Spinal cord (tissue), 10 donors: ENCODE results near the gene NEDD4L. TPM values are rescaled to one million over a fixed set of nuclear protein-coding genes. Genes with fewer than 3 reads are reported as not detected.
A peak's percentile ranks its signal among the peaks of the same experiment; 100 is the strongest.

Experiments
- DNase-seq, 6 donors: peaks; one replicate each; pipeline versions ENCODE4 v3.0.0 to v3.0.0-alpha.2; 2013 to 2015; ENCODE audit warnings: low spot score in 6 of 6, low read depth in 4 of 6
- H3K27ac ChIP-seq: one replicate; pipeline ENCODE4 v1.5.1; 2013; ENCODE audit warnings: low read depth, low read length, control low read depth
- H3K27me3 ChIP-seq: one replicate; pipeline ENCODE4 v1.6.1; 2013; ENCODE audit warnings: low read length; ENCODE audit not compliant: control insufficient read depth, insufficient read depth
- H3K36me3 ChIP-seq: one replicate; pipeline ENCODE4 v1.6.1; 2013; ENCODE audit warnings: low read length; ENCODE audit not compliant: control insufficient read depth, insufficient read depth
- H3K4me1 ChIP-seq: one replicate; pipeline ENCODE4 v1.6.1; 2013; ENCODE audit warnings: low read length; ENCODE audit not compliant: control insufficient read depth, insufficient read depth
- H3K4me3 ChIP-seq: one replicate; pipeline ENCODE4 v1.5.1; 2013; ENCODE audit warnings: low read depth, low read length, control low read depth
- H3K9me3 ChIP-seq: one replicate; pipeline ENCODE4 v1.6.1; 2013; ENCODE audit warnings: low read length; ENCODE audit not compliant: control insufficient read depth, insufficient read depth
- WGBS: methylation state at CpG from one replicate; pipeline ENCODE4 v1.1.5; 2013; ENCODE audit warnings: missing lambda C conversion rate; ENCODE audit not compliant: insufficient coverage; 5-methylcytosine and 5-hydroxymethylcytosine counted together
- polyA plus RNA-seq, 2 donors: library from polyadenylated mRNA; unstranded; fragments of 120-200 nt; gene quantifications; one replicate each; pipeline ENCODE4 v1.2.1, GENCODE V29; 2013; ENCODE audit not compliant: insufficient read length in 2 of 2
- total RNA-seq, 2 donors: library from RNA; depleted of rRNA in 1 of 2; stranded (reverse); fragments of 120-200 nt in 1 of 2; fragments of >200 nt in 1 of 2; gene quantifications; one replicate each; pipeline versions ENCODE4 v1.2.3 to v1.2.4, GENCODE V29; 2013 to 2014
- donor health status: healthy.

Gene NEDD4L
- total and polyA plus RNA-seq, 4 donors = 33.8 to 51.7 (median 49.7) TPM

- Histone ChIP-seq H3K36me3 (peaks cover 31% of the 10 kb centered on the region), H3K27me3 (no peaks in the 10 kb centered on the region), H3K9me3 (no peaks in the 10 kb centered on the region), H3K4me1 (peaks cover 13% of the 10 kb centered on the region), H3K4me3 (no peak overlapping the region), H3K27ac (no peak overlapping the region)
- 94% methylated on average over 14 of the region's 14 CpGs for WGBS
- DNase-seq = no peak
Observed at GRCh38 chr18:58388736-58389135, 344.7 kb downstream of the NEDD4L start.

GRCh38 chr18:58389745-58390144 is 345.7 kb downstream of the NEDD4L start:
- Histone ChIP-seq H3K4me3 (no peak overlapping the region), H3K27me3 (no peaks in the 10 kb centered on the region), H3K36me3 (peaks cover 31% of the 10 kb centered on the region), H3K27ac (no peak overlapping the region), H3K4me1 (peaks cover 13% of the 10 kb centered on the region), H3K9me3 (no peaks in the 10 kb centered on the region)
- no peak for DNase-seq
- 100% methylated on average over 2 of the region's 2 CpGs for WGBS

- Histone ChIP-seq H3K4me3 (no peak overlapping the region), H3K4me1 (peaks cover 13% of the 10 kb centered on the region), H3K27me3 (no peaks in the 10 kb centered on the region), H3K9me3 (no peaks in the 10 kb centered on the region), H3K27ac (no peak overlapping the region), H3K36me3 (peaks cover 29% of the 10 kb centered on the region)
- 97% methylated on average over 8 of the region's 9 CpGs for WGBS
- no peak for DNase-seq
Observed at GRCh38 chr18:58390399-58390798, 346.4 kb downstream of the NEDD4L start.

GRCh38 chr18:58391231-58391825 is 347.3 kb downstream of the NEDD4L start:
- peak in 2 of 6 donors; percentile 51 to 52 for DNase-seq
- H3K4me3 ChIP-seq = no peak overlapping the region
- H3K36me3 ChIP-seq = peaks cover 27% of the 10 kb centered on the region
- no CpG with 5 or more reads among the region's 1 CpG for WGBS
- H3K27ac ChIP-seq = peak overlapping the region; percentile 20
- H3K9me3 ChIP-seq = no peaks in the 10 kb centered on the region
- peaks cover 13% of the 10 kb centered on the region for H3K4me1 ChIP-seq
- H3K27me3 ChIP-seq = no peaks in the 10 kb centered on the region

- H3K27ac ChIP-seq = peak overlapping the region; percentile 65
- peaks cover 22% of the 10 kb centered on the region for H3K36me3 ChIP-seq
- no peak for DNase-seq
- H3K27me3 ChIP-seq = no peaks in the 10 kb centered on the region
- H3K4me1 ChIP-seq = peaks cover 13% of the 10 kb centered on the region
- no peak overlapping the region for H3K4me3 ChIP-seq
- WGBS = 57% methylated on average over 8 of the region's 8 CpGs
- no peaks in the 10 kb centered on the region for H3K9me3 ChIP-seq
Observed at GRCh38 chr18:58391932-58392323, 347.9 kb downstream of the NEDD4L start.

- Histone ChIP-seq H3K4me3 (no peak overlapping the region), H3K4me1 (peaks cover 13% of the 10 kb centered on the region), H3K27ac (peak overlapping the region; percentile 65), H3K27me3 (no peaks in the 10 kb centered on the region), H3K36me3 (peaks cover 21% of the 10 kb centered on the region), H3K9me3 (no peaks in the 10 kb centered on the region)
- DNase-seq = peak in 4 of 6 donors; percentile 40 to 87 (median 66)
- WGBS = 43% methylated on average over 3 of the region's 11 CpGs
Observed at GRCh38 chr18:58392324-58393000, 348.4 kb downstream of the NEDD4L start.

GRCh38 chr18:58393295-58393694 is 349.3 kb downstream of the NEDD4L start:
- Histone ChIP-seq H3K27ac (no peak overlapping the region), H3K4me3 (no peak overlapping the region), H3K4me1 (peaks cover 13% of the 10 kb centered on the region), H3K9me3 (no peaks in the 10 kb centered on the region), H3K27me3 (no peaks in the 10 kb centered on the region), H3K36me3 (peaks cover 16% of the 10 kb centered on the region)
- WGBS = 89% methylated on average over 2 of the region's 2 CpGs
- DNase-seq = no peak

- Histone ChIP-seq H3K27me3 (no peaks in the 10 kb centered on the region), H3K4me3 (no peak overlapping the region), H3K27ac (no peak overlapping the region), H3K36me3 (peaks cover 15% of the 10 kb centered on the region), H3K4me1 (peaks cover 18% of the 10 kb centered on the region), H3K9me3 (no peaks in the 10 kb centered on the region)
- WGBS = 83% methylated on average over 7 of the region's 7 CpGs
- DNase-seq = no peak
Observed at GRCh38 chr18:58394046-58394445, 350.0 kb downstream of the NEDD4L start.

- H3K27ac ChIP-seq = no peak overlapping the region
- H3K27me3 ChIP-seq = no peaks in the 10 kb centered on the region
- no peaks in the 10 kb centered on the region for H3K9me3 ChIP-seq
- peaks cover 14% of the 10 kb centered on the region for H3K36me3 ChIP-seq
- peaks cover 19% of the 10 kb centered on the region for H3K4me1 ChIP-seq
- WGBS = 84% methylated on average over 7 of the region's 12 CpGs
- DNase-seq = peak in 1 of 6 donors; percentile 50
- no peak overlapping the region for H3K4me3 ChIP-seq
Observed at GRCh38 chr18:58394602-58395425, 350.8 kb downstream of the NEDD4L start.
